Neural progenitor cell (in vitro differentiated cells): ENCODE results near the gene SYNDIG1.

Source experiments
- CTCF ChIP-seq: fragments of 200-600 bp; sonication (generic); IDR thresholded peaks from 2 replicates; pipeline ENCODE4 v1.5.1; 2017; ENCODE audit warnings: antibody characterized with exemption, mild to moderate bottlenecking
- EZH2 ChIP-seq: fragments of 200-600 bp; sonication (generic); IDR thresholded peaks from 2 replicates; pipeline ENCODE4 v1.6.1; 2017; ENCODE audit warnings: antibody characterized with exemption, mild to moderate bottlenecking, moderate library complexity

GRCh38 chr20:24452498-24453127 is 16.8 kb upstream of the SYNDIG1 start:
- TF ChIP-seq CTCF (no peak), EZH2 (no peak)
